RWPE2 (cell line): ENCODE measurements around the gene UAP1L1.

Experiments
- ATAC-seq: fragments of 200-7000 bp; cut with Tn5 transposase; 3 replicates; pipeline ENCODE4 v1.9.1; 2021; ENCODE audit warnings: low read depth
- DNase-seq: peaks from one replicate; pipeline ENCODE4 v3.0.0-alpha.2; 2020; ENCODE audit warnings: low spot score
- H3K27ac ChIP-seq: fragments of 450-650 bp; 2 replicates; pipeline ENCODE4 v1.5.1; 2017; ENCODE audit warnings: mild to moderate bottlenecking; ENCODE audit not compliant: poor library complexity, severe bottlenecking
- H3K27me3 ChIP-seq: fragments of 250-450 bp; sonication (Bioruptor Pico); 2 replicates; pipeline ENCODE4 v1.5.1; 2021; ENCODE audit warnings: mild to moderate bottlenecking, moderate library complexity; ENCODE audit not compliant: insufficient read depth, poor library complexity, severe bottlenecking
- H3K36me3 ChIP-seq: fragments of 250-450 bp; sonication (Bioruptor Pico); 2 replicates; pipeline ENCODE4 v1.5.1; 2020; ENCODE audit warnings: low read depth, mild to moderate bottlenecking, moderate library complexity
- H3K4me1 ChIP-seq: fragments of 250-450 bp; sonication (Bioruptor Pico); 2 replicates; pipeline ENCODE4 v1.5.1; 2021; ENCODE audit warnings: mild to moderate bottlenecking, moderate library complexity; ENCODE audit not compliant: insufficient read depth, poor library complexity, severe bottlenecking
- H3K4me3 ChIP-seq: fragments of 250-450 bp; sonication (Bioruptor Pico); 2 replicates; pipeline ENCODE4 v1.5.1; 2021; ENCODE audit warnings: mild to moderate bottlenecking, moderate library complexity; ENCODE audit not compliant: severe bottlenecking
- H3K9me3 ChIP-seq: fragments of 250-450 bp; sonication (Bioruptor Pico); 2 replicates; pipeline ENCODE4 v1.5.1; 2021; ENCODE audit warnings: mild to moderate bottlenecking, moderate library complexity; ENCODE audit not compliant: severe bottlenecking
- TF ChIP-seq, protein P1 (sequence below): fragments of 450-650 bp; IDR thresholded peaks from one replicate; pipeline ENCODE4 v1.5.1; 2017; ENCODE audit warnings: mild to moderate bottlenecking, moderate library complexity; ENCODE audit not compliant: poor library complexity, severe bottlenecking

The UAP1L1 gene

DNA sequence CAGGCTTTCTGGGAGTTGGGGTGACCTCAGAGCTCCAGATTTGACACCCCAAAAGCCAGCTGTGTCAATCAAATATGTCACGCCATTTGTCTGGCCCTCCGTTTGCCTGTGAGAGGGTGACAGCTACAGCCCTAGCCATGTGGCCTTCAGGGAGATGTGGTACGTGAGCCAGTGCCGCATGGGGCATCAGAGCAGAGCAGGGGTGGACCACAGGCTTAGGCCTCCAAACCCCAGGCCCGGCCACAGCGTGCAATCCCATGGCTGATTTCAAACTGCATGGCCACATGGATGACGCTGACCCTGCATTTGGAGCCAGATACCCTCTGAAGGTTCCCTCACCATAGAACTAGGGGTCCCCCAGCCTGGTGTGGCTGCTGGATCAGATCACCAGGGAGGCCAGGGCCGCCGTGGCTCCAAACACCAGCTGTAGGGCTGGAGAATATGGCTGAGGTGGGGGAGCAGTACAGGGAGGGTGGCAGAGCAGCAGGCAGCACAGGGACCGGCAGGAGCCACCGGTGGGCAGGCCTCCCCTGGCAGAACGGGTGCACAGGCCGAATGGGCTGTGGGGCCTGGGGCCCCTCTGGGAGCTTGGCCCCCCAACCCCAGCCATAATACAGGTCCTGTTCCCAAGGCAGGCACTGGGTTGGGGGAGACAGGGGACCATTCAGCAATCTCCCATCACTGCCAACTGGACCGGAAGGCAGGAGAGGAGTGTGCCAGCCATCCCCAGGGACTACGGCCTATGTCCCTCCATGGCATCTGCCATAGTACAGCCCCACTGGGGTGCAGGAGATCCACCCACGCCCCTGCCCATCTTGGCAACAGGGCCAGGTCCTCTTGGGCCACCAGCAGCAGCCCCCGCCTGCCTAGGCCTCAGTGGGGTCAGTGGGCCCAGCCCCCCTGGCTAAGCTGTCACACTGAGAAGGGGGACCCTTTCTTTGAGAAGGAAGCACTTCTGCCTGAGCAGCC, 8.5 kb upstream of the UAP1L1 start:
- DNase-seq, result no peak
- Histone ChIP-seq H3K36me3 (no peaks in the 10 kb centered on the region), H3K4me1 (no peaks in the 10 kb centered on the region), H3K27ac (no peak overlapping the region), H3K4me3 (peak overlapping the region; percentile 90), H3K9me3 (no peaks in the 10 kb centered on the region), H3K27me3 (no peaks in the 10 kb centered on the region)
- TF ChIP-seq, protein P1, sequence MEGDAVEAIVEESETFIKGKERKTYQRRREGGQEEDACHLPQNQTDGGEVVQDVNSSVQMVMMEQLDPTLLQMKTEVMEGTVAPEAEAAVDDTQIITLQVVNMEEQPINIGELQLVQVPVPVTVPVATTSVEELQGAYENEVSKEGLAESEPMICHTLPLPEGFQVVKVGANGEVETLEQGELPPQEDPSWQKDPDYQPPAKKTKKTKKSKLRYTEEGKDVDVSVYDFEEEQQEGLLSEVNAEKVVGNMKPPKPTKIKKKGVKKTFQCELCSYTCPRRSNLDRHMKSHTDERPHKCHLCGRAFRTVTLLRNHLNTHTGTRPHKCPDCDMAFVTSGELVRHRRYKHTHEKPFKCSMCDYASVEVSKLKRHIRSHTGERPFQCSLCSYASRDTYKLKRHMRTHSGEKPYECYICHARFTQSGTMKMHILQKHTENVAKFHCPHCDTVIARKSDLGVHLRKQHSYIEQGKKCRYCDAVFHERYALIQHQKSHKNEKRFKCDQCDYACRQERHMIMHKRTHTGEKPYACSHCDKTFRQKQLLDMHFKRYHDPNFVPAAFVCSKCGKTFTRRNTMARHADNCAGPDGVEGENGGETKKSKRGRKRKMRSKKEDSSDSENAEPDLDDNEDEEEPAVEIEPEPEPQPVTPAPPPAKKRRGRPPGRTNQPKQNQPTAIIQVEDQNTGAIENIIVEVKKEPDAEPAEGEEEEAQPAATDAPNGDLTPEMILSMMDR, result no peak
- no peak for ATAC-seq

DNA sequence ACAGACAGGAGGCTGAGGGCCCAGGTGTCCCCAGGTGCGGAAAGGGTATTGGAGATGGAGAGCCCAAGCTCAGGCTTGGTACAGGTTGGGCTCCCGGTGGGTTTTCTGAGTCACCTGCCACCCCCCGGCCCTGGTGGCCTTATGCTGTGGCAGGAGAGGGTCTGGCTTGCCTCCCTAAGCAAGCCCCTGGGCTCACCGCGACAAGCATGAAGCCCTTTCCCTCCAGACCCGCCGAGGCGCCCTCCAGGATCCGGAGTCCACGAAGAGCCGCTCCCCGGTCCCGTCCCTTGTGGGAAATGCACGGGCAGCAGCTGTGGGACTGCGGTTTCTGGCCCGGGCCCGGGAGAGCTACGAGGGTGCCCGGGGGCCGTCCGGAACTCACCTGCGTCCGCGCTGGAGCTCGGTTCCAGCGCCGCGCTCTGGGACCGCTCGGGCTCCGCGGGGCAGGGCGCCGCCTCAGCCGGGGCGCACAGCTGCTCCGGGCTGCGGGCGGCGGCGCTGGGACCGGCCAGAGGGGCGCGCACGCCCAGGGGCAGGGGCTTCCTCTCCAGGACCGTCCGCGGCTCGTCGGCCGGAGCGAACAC, 7.7 kb upstream of the UAP1L1 start:
- H3K27ac ChIP-seq, result peak overlapping the region; percentile 47

DNA sequence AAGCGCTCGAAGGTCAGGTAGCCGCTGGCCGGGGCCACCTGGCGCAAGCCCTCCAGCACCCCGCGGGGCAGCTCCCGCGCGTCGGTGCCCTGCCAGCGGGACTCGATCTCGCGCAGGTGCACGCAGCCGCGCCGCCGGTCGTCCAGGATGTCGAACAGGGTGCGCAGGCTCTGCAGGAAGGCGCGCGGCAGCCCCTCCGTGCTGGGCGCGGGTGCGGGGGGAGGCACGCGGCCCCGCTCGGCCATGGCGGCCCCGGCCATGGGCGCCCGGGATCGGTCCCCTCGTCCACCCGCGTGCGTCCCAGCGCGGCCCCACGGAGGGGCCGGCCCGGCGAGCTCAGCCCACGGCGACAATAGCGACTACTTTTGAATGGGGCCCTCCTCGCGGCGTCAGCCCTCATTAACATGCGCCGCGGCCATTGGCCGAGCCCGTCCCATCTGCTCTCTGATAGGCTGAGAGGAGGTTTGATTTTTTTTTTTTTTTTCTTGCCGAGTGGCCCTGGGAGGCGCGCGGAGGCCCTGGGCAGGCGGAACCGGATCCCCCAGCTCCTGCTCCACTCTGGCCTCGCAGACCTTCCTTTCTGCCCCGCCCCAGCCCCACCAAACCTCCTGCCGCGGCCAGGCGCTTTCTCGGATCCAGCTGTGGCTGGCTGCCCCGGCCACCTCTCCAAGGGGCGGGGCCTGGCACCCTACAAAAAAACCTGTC, 7.0 kb upstream of the UAP1L1 start, which contains the start of gene SAPCD2:
SAPCD2 (minus strand) TSS at position 357 of the 705 bp plus-strand sequence; CDS start at position 260, 97 bp downstream.
- no peaks in the 10 kb centered on the region for H3K4me1 ChIP-seq
- peak; percentile 76 for ATAC-seq

More for the DNA sequence above, 7.7 kb upstream of the UAP1L1 start:
- H3K4me3 ChIP-seq, result peak overlapping the region; percentile 90
- ATAC-seq, result no peak
- TF ChIP-seq, protein P1, result no peak
- H3K4me1 ChIP-seq, result no peaks in the 10 kb centered on the region
- DNase-seq, result no peak
- H3K36me3 ChIP-seq, result no peaks in the 10 kb centered on the region
- no peaks in the 10 kb centered on the region for H3K27me3 ChIP-seq
- H3K9me3 ChIP-seq, result no peaks in the 10 kb centered on the region

GRCh38 chr9:137070906-137071275, 6.4 kb upstream of the UAP1L1 start:
- ATAC-seq (peak; percentile 8), DNase-seq (no peak)
- peak overlapping the region; percentile 90 for H3K4me3 ChIP-seq
- H3K4me1 ChIP-seq, result no peaks in the 10 kb centered on the region
- no peaks in the 10 kb centered on the region for H3K27me3 ChIP-seq
- no peaks in the 10 kb centered on the region for H3K9me3 ChIP-seq
- peak overlapping the region; percentile 47 for H3K27ac ChIP-seq
- TF ChIP-seq, protein P1, result no peak
- H3K36me3 ChIP-seq, result no peaks in the 10 kb centered on the region

More for the DNA sequence above, 7.0 kb upstream of the UAP1L1 start, which contains the start of gene SAPCD2:
- TF ChIP-seq, protein P1, result no peak
- Histone ChIP-seq H3K27me3 (no peaks in the 10 kb centered on the region), H3K9me3 (no peaks in the 10 kb centered on the region), H3K4me3 (peak within 1 kb of the TSS; percentile 90), H3K27ac (peak within 1 kb of the TSS; percentile 47), H3K36me3 (no peaks in the 10 kb centered on the region)
- peak; percentile 88 for DNase-seq
